DMS153 treated with DMSO at 0.1 percent for 48 hours (cell line): Measurements from ENCODE around the gene OR2T1.
"Not testable (repeated sequence)": the region's sequence is repeated elsewhere in the genome, so short reads cannot be mapped to it uniquely, and the experiment has no call there.

Source experiments
- DNase-seq: peaks from one replicate; lab custom pipeline; 2025; ENCODE audit not compliant: unreplicated experiment; lab: John Stamatoyannopoulos, UW

Gene OR2T1

GRCh38 chr1:248434913-248435312 is 32.1 kb downstream of the OR2T1 start:
- not testable (repeated sequence) for DNase-seq

GRCh38 chr1:248436303-248436702 is 33.5 kb downstream of the OR2T1 start:
- DNase-seq = not testable (repeated sequence)

- DNase-seq = not testable (repeated sequence)
Observed at GRCh38 chr1:248438668-248439067, 35.8 kb downstream of the OR2T1 start.

GRCh38 chr1:248439283-248439682 is 36.4 kb downstream of the OR2T1 start:
- not testable (repeated sequence) for DNase-seq

- DNase-seq = not testable (repeated sequence)
Observed at GRCh38 chr1:248442500-248443277, 39.8 kb downstream of the OR2T1 start.

- DNase-seq = not testable (repeated sequence)
Observed at GRCh38 chr1:248444603-248445002, 41.8 kb downstream of the OR2T1 start.

- DNase-seq = not testable (repeated sequence)
Observed at GRCh38 chr1:248445399-248445798, 42.6 kb downstream of the OR2T1 start, which contains the start of gene OR2T2. OR2T2 (plus strand) TSS chr1:248445637; CDS start chr1:248452798, 7,161 bp downstream.

GRCh38 chr1:248448409-248449074 is 45.7 kb downstream of the OR2T1 start:
- not testable (repeated sequence) for DNase-seq

- DNase-seq = not testable (repeated sequence)
Observed at GRCh38 chr1:248449821-248450465, 47.1 kb downstream of the OR2T1 start.

- not testable (repeated sequence) for DNase-seq
Observed at GRCh38 chr1:248450466-248451145, 47.8 kb downstream of the OR2T1 start.

GRCh38 chr1:248453619-248454018 is 50.8 kb downstream of the OR2T1 start:
- DNase-seq = not testable (repeated sequence)

GRCh38 chr1:248455045-248455444 is 52.2 kb downstream of the OR2T1 start:
- not testable (repeated sequence) for DNase-seq

GRCh38 chr1:248456635-248457034 is 53.8 kb downstream of the OR2T1 start:
- not testable (repeated sequence) for DNase-seq
